Fibroblast of skin of back (primary cell): ENCODE results near the gene SMYD3.
"Not testable (repeated sequence)": the region's sequence is repeated elsewhere in the genome, so short reads cannot be mapped to it uniquely, and the experiment has no call there.

Experiments used
- DNase-seq: peaks from one replicate; pipeline ENCODE4 v3.0.0-alpha.2; 2013

Gene SMYD3

GRCh38 chr1:246063013-246063616 lies 444.0 kb downstream of the SMYD3 start:
- DNase-seq: no peak

- no peak for DNase-seq
Measured at GRCh38 chr1:246058466-246058865, 448.6 kb downstream of the SMYD3 start.

DNA sequence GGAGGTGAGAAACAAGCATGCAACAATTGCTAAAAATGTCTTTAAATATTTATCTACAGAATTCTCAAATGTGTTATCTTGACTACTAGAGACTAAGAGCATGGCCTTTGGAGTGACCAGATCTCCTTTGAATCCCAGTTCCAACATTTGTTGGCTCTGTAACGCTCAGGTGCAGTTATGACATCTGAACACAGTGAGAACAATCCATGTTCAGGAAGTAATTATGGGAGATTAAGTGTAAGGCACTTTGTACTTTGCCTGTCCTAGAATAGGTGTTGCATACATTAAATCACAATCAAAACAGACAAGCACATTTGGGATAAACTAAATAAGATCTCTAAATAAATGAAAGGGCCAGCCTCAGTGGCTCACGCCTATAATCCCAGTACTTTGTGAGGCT lies 454.5 kb downstream of the SMYD3 start:
- DNase-seq: no peak

- no peak for DNase-seq
Measured at GRCh38 chr1:246051909-246052518, 455.1 kb downstream of the SMYD3 start.

GRCh38 chr1:246048693-246049092 lies 458.4 kb downstream of the SMYD3 start:
- DNase-seq: no peak

DNA sequence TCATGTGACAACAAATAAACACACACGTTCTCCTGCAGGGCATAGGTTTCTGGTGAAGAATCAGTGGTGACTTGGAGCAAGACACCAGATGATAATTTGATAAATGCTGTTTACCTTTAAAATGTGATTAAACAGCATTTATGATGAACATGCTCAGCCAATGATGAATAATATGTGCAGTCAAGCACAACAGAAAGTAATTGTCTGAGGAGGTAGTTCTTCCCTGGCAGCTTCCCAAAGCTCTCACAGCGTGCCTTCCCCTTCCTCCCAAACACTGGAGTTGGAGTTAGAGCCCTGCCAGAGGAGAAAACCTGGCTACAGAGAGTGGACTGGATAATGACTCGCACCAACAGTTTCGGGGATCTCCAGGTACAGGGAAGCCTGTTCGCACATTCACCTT lies 463.5 kb downstream of the SMYD3 start:
- DNase-seq: no peak

DNA sequence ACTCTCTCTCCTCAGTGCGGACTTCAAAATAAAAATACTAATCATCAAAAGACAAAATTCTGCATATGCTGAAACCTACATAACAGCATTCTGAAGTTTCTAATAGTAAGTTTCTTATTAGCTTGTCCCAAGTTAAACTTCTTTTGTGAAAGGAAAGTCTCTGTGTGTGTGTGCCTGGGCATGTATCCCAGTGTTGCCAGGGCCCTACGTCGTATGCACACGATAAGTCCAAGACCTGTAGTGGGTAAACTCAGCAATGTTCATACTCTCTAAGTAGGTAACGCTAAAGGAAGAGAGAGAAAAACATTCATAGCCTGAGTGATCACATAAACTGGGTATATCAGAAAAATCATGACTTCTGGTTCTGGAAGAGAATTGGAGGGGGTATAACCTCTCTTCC lies 465.7 kb downstream of the SMYD3 start:
- DNase-seq: no peak

GRCh38 chr1:246040200-246040890 lies 466.7 kb downstream of the SMYD3 start:
- DNase-seq: no peak

- no peak for DNase-seq
Measured at GRCh38 chr1:246039584-246039983, 467.5 kb downstream of the SMYD3 start.

GRCh38 chr1:246037832-246038231 lies 469.2 kb downstream of the SMYD3 start:
- no peak for DNase-seq

- DNase-seq: no peak
Measured at GRCh38 chr1:246036175-246036574, 470.9 kb downstream of the SMYD3 start.

DNA sequence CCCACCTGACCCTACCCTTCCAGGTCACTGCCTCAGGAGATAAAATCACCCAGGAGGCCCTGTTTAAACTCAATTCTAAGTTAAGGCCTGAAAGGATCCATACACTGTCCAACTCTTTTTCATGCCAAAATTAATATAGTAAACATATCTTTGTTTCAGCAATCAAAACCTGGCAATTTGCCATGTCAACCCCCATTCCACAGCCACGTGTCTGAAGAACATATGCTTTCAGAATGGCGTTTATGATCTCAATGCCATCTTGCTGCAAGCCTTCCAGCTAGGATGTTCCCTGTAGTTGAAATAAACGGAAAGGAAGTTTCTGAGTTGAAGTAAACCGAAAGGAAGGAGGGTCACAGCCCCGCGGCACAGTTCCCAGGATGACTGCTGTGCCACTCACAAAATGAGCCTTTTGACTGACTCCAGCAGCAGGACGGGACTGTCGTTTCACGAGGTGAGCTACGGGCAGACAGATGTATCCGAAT lies 472.0 kb downstream of the SMYD3 start:
- DNase-seq: no peak

- DNase-seq: no peak
Measured at GRCh38 chr1:246034630-246035029, 472.4 kb downstream of the SMYD3 start.

- DNase-seq: no peak
Measured at GRCh38 chr1:246032984-246033383, 474.1 kb downstream of the SMYD3 start.

DNA sequence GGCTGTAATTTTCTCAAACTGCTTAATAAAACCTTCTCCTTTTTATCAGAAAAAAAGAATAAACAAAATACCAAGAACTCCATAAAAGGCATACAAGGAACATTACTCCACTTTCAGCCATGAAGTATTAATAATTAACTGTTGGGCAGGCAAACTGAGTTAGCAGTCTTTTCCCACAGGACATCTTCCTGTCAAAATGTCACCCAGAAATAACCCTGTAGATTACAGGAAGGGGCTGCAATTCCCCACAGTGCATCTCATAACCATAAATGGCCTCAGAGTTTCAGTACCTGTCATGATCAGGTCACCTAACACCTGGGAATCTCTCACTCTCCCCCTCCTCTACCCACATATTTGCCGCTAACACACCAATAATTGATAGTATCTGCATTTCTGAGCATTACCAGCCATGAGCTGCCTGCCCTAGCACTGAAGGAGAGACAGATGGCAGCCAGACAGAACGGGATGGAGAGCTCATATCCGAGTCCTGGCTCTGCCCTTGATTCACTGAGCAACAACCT lies 475.0 kb downstream of the SMYD3 start:
- no peak for DNase-seq

DNA sequence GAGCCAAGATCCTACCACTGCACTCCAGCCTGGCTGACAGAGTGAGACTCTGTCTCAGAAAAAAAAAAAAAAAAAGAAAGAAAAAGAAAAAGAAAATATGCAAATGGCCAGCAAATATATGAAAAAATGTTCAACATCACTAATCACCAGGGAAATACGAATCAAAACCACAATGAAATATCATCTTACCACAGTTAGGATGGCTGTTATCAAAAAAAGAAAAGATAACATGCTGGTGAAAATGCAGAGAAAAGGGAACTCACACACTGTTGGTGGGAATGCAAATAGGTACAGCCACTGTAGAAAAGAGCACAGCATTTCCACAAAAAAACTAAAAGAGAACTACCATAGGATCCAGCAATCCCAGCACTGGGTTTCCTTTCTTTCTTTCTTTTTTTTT lies 477.5 kb downstream of the SMYD3 start:
- DNase-seq: no peak

DNA sequence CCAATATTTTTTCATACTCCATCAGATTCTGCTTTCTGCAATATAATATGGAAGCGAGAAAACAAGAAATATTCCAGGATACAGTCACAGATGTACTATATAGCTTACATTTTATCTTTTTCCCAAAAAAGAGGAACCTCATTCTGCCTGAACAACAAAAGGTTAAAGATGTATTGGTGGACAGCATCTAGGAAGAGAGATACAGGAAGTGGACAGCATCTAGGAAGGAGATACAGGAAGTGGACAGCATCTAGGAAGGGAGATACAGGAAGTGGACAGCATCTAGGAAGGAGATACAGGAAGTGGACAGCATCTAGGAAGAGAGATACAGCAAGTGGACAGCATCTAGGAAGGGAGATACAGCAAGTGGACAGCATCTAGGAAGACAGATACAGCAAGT lies 483.0 kb downstream of the SMYD3 start:
- not testable (repeated sequence) for DNase-seq

DNA sequence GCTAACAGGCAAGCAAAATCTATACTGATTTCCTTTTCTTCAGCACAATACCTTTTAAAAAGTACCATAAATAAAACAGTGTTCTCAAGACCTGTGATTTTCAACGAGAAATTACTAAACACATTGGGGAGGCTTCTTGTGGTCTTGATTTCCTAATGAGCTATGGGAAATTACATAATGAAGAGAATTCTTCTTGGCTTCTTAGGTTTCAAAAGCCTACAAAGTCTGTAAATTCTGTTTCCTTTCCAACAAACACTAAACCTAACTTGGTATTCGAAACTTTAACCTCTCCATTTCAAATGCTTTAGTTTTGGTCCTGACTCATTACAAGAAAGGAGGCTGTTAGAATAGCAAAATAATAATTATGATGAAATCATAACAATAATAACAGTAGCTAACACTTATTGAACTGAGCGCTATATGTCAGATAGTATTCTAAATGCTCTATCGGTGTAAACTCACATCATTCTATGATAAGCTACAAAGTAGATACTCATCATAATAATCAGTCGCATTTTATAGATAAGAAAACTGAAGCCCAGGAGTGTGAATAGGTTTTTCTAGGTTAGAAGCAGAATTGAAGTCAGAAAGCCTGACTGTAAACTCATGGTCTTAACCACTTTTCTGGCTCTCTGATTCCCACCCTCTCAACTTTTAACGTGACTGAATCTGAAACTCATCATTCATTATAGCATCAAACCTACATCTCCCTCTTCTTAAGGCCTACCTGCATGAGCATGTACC lies 486.7 kb downstream of the SMYD3 start:
- DNase-seq: no peak

DNA sequence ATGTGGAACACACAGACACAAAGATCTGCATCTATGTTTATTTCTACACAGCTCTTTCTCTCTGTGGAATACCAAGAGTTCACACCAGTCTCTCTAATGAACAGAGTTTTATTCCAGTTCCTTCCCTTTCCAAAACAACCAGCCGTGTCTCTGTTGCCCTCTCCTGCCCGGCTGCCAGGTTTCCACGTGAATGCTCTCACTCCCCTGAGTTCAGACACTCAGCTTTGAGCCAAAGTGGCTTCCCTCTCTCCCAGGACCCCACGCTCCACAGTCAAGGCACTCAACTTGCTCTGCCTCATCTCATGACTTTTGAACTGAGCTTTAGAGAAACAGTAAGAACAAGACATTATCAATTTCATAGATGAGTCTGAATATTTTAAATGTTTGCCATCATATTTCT lies 488.9 kb downstream of the SMYD3 start:
- DNase-seq: no peak

DNA sequence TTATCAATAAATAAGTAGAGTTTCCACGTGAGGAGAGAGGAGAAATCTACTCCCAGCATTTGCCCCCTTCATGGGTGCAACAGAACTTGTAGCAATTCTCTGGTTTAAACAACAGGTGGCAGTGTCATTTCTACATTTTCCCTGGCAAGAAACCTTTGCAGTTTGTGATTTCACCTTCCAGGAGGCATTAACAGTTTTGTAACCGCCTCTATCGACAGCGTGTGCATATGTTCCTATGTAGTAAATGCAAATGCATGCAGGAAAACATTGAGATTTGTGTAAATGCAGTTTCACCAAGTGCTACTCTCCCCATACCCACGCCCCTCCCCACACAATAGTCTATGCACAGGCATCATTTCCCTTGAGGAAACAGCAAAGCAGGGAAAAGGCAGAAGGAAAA lies 494.7 kb downstream of the SMYD3 start:
- peak; percentile 30 for DNase-seq

DNA sequence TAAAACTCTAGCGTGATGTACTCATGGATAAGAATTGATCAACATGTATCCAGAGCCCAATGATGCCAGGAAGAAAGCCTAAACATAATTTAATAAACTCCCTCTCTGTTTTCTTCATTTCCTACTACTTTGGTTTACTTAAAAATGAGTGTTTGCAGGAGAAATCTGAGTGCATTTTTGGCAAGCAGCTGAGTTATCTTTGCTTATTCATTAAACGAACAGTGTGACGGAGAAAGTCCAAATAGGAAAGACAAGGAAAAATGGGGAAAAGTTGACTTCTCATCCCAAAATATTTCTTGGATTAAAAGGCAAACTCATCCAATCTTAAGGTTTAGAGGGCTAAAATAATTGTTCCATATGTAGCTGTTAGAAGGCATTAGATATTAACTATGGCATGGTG lies 496.7 kb downstream of the SMYD3 start:
- DNase-seq: no peak

DNA sequence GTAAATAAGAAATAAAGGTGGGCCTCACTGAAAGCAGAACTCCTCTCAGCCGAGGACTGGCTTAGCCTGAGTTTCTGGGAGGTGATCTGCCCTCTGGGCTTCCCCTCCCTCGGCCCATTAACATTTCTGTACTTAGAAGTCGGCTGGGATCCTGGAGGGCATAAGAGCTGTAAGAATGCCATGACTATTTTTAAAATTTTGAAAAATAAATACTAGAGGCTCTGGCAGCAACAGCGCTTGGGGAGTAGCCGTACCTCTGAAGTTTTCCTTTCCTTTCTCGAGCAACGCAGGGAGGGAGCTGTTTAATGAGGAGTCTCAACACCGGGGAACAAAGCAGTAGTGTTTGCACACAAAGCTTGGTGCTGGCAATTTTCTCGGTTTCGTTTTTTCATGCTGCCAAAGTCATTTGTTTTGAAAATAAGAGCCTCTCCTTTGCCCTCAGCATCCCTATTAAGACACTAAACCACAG lies 498.7 kb downstream of the SMYD3 start:
- DNase-seq: no peak

- DNase-seq: peak; percentile 97
Measured at GRCh38 chr1:246005067-246005466, 502.0 kb downstream of the SMYD3 start.
